Ramos (cell line): ENCODE results near the gene TBC1D16.

Experiments
- in situ Hi-C: fragments of 300-500 bp; cut with MboI; formaldehyde crosslinking; loops from one replicate; pipeline ENCODE4 v1.14.3; 2022; ENCODE audit warnings: low sequenced_read_pairs; ENCODE audit not compliant: unreplicated experiment

TBC1D16 gene

GRCh38 chr17:80035687-80035936, at the start of gene TBC1D16:
TSS of gene TBC1D16 (minus strand) at chr17:80035872. CDS start at chr17:80013547, 22,325 bp downstream.
- in situ Hi-C loops: no loop called here

- in situ Hi-C loops: no loop called here
Measured at GRCh38 chr17:80084773-80085172, 49.1 kb upstream of the TBC1D16 start.

- in situ Hi-C loops: no loop called here
Measured at GRCh38 chr17:80083136-80083661, 47.5 kb upstream of the TBC1D16 start.

GRCh38 chr17:80082403-80083135, 46.9 kb upstream of the TBC1D16 start:
- in situ Hi-C loops: no loop called here

GRCh38 chr17:80081596-80081995, 45.9 kb upstream of the TBC1D16 start:
- in situ Hi-C loops: no loop called here

- in situ Hi-C loops: no loop called here
Measured at GRCh38 chr17:80080081-80080480, 44.4 kb upstream of the TBC1D16 start.

GRCh38 chr17:80072410-80072809, 36.7 kb upstream of the TBC1D16 start:
- in situ Hi-C loops: no loop called here

GRCh38 chr17:80071116-80071841, 35.6 kb upstream of the TBC1D16 start:
- in situ Hi-C loops: no loop called here

- in situ Hi-C loops: no loop called here
Measured at GRCh38 chr17:80070375-80071115, 34.9 kb upstream of the TBC1D16 start.

- in situ Hi-C loops: no loop called here
Measured at GRCh38 chr17:80068301-80069222, 32.9 kb upstream of the TBC1D16 start.

- in situ Hi-C loops: no loop called here
Measured at GRCh38 chr17:80067393-80067986, 31.8 kb upstream of the TBC1D16 start.

- in situ Hi-C loops: no loop called here
Measured at GRCh38 chr17:80065478-80066170, 30.0 kb upstream of the TBC1D16 start.

GRCh38 chr17:80064696-80065095, 29.0 kb upstream of the TBC1D16 start:
- in situ Hi-C loops: no loop called here

- in situ Hi-C loops: no loop called here
Measured at GRCh38 chr17:80063830-80064585, 28.3 kb upstream of the TBC1D16 start.

- in situ Hi-C loops: no loop called here
Measured at GRCh38 chr17:80061421-80061820, 25.7 kb upstream of the TBC1D16 start.

- in situ Hi-C loops: no loop called here
Measured at GRCh38 chr17:80060644-80061043, 25.0 kb upstream of the TBC1D16 start.

GRCh38 chr17:80058311-80058955, 22.8 kb upstream of the TBC1D16 start:
- in situ Hi-C loops: no loop called here

GRCh38 chr17:80055597-80055996, 19.9 kb upstream of the TBC1D16 start:
- in situ Hi-C loops: no loop called here
